ENCODE measurements around the gene IGFL1.
"Not testable (repeated sequence)": the region's sequence is repeated elsewhere in the genome, so short reads cannot be mapped to it uniquely, and the experiment has no call there.

IGFL1 gene

GRCh38 chr19:46265217-46265828, 35.8 kb downstream of the IGFL1 start:
- FAIRE-seq: peak; percentile 74
- DNase-seq (ENCODE audit: low spot score): peak; percentile 69

- DNase-seq (ENCODE audit: low spot score) (no peak), FAIRE-seq (no peak)
These were observed 39.6 kb downstream of the IGFL1 start for GRCh38 chr19:46269101-46269500.

- FAIRE-seq (no peak), DNase-seq (ENCODE audit: low spot score) (no peak)
These were observed 41.1 kb downstream of the IGFL1 start for GRCh38 chr19:46270521-46271256.

- FAIRE-seq (peak; percentile 97), DNase-seq (ENCODE audit: low spot score) (peak; percentile 97)
These were observed 42.1 kb downstream of the IGFL1 start for GRCh38 chr19:46271481-46272197.

- not testable (repeated sequence) for FAIRE-seq
These were observed 44.4 kb downstream of the IGFL1 start for GRCh38 chr19:46273931-46274330.

GRCh38 chr19:46279177-46279576, 49.6 kb downstream of the IGFL1 start:
- FAIRE-seq: no peak

More at GRCh38 chr19:46273931-46274330, 44.4 kb downstream of the IGFL1 start:
- DNase-seq (ENCODE audit: low spot score): not testable (repeated sequence)

More at GRCh38 chr19:46279177-46279576, 49.6 kb downstream of the IGFL1 start:
- no peak for DNase-seq (ENCODE audit: low spot score)

Data from RCC 7860 (cell line).